GF-D8 (cell line): ENCODE measurements around the gene VGLL3.
"Not testable (repeated sequence)": the region's sequence is repeated elsewhere in the genome, so short reads cannot be mapped to it uniquely, and the experiment has no call there.

Source experiments
- DNase-seq: peaks from one replicate; lab custom pipeline; 2025; lab: John Stamatoyannopoulos, UW

The VGLL3 gene

GRCh38 chr3:86989006-86989405, 1.9 kb downstream of the VGLL3 start:
- no peak for DNase-seq

- DNase-seq = no peak
Measured at GRCh38 chr3:86988235-86988634, 2.7 kb downstream of the VGLL3 start.

DNA sequence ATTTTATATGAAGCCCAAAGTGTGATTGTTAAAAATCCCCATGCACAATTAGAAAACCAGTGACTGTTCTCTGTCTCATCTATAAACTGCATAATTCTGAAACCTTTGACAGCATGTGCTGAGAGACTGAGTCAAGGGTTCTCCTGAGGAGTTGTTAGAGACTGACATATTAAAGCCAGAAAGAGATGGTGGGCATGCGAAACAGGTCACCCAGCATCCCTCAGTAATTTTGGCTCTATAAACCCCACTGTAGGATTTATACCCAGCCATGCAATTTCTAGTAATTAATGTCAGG, 3.6 kb downstream of the VGLL3 start:
- DNase-seq = no peak

GRCh38 chr3:86986671-86987420, 4.1 kb downstream of the VGLL3 start:
- DNase-seq = no peak

- DNase-seq = no peak
Measured at GRCh38 chr3:86985181-86985826, 5.6 kb downstream of the VGLL3 start.

DNA sequence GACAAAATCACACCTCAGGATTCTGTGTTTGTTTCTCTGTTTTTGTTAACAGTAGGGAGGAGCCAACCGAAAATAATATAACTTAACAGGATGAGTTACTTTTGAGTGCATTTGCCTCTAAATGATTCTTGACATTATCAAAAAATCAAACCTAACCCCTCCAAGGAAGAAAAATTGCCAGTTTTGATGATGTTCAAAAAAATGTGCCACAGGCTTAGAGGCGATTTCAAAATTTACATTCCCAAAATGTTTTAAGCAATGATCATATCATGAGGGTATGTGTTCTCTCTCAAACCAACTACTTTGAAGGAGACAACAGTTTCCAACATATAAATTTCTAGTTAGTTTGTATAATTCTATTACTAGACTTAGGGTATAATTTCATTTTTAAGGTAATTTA, 6.7 kb downstream of the VGLL3 start:
- DNase-seq = no peak

DNA sequence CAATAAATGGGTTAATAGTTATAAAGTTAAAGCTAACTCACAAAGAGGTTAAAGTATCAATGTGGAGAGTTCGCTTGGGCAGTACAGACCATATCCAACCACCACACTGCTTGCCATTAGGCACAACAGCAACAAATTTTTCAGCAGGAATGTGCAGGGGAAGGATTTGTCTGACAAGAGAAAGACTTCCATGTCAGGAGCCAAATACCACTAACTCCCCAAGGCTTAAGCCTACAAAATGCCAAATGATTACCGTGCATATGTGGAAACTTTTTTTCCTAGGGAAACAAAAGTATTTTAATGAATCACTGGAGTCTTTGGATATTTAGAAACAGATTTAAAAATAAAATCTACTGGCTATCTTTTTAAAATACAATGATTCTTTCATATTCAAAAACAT, 8.1 kb downstream of the VGLL3 start:
- DNase-seq = no peak

GRCh38 chr3:86978111-86978551, 12.8 kb downstream of the VGLL3 start:
- no peak for DNase-seq

- no peak for DNase-seq
Measured at GRCh38 chr3:86976219-86976618, 14.7 kb downstream of the VGLL3 start.

DNA sequence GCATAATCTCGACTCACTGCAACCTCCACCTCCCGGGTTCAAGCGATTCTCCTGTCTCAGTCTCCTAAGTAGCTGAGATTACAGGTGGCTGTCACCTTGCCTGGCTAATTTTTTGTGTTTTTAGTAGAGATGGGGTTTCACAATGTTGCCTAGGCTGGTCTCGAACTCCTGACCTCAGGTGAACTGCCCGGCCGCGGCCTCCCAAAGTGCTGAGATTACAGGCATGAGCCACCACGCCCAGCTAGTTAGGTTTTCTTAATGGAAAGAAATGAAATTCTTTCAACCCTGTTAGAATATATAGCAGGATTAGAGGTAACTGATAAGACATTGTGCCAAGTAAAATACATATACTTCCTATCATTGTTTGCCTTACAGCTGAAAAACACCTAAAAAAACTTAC, 16.8 kb downstream of the VGLL3 start:
- DNase-seq = not testable (repeated sequence)

DNA sequence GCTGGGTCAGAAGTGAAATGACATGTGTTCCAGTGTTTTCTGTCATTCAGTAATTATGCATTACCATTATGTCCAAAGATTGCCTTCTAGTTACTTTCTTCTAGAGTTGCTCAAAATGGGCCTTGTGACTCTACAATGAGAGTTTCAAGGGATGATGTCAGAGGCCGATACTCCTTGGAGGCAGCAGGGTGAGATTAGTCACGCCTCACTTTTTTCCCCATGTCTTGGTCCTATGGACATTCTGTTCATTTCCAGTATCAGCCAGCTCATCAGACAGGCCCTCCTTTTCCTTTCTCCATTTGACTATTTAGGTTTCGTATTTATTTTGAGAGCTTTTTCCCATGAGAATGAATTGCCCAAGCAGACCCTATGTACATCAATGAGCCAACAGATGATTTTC, 17.5 kb downstream of the VGLL3 start:
- no peak for DNase-seq

DNA sequence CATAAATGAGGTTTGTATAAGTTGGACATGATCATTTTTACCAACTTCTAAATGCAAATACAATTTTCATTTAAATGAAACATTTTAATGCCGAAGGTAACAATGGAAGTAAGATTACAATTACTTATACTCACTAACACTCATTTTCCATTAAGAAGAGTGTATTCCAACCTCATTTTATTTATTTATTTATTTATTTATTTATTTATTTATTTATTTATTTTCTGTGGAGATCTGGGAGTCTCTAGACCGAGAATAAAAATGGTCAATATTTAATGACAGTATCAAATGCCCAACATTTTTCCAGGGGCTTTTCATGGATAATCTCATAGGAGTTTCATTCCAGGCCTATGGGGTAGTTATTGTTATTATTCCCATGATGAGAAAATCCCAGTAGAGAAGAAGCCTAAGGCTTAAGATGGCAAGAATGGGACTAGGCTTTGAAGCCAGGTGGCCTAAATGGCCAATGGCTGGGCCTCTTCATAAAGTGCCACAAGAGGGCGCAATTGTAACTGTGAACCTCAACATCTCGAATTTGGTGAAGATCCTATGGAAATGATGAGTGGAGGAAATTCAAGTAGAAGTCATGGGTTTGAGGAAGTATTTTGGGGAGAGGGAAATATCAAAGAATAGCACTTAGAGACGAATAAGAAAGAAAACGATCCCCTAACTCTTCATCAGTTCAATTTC, 21.3 kb downstream of the VGLL3 start:
- DNase-seq = no peak

DNA sequence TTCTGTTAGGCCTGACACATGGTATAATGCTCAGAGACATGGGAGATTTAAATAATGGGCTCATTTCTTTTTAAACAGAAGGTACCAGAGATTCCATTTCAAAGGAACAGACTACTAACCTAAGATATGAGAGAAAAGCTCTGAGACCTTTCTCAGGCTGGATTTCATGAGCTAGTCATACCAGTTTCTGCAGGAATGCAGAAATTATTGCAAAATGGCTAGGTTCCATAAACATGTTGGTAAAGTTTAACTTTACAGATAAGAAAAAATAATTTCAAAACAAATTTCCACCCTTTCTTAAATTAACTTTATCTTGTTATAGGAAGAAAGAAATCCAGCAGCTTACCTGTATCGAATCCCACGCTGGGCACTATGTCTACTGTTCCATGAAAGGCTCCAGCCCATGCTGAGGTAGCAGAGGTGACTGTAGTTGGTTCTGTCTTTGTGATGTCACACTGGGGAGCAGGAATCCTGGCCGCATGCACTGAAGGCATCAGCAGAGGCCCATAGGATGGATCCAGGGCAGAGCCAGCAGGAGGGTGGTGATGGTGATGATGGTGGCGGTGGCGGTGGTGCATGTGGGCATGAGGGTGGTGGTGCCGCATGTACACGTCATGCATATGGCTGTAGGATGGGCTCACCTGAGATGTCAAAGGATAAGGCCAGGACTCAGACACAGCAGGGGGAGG, 22.6 kb downstream of the VGLL3 start:
- DNase-seq = no peak

DNA sequence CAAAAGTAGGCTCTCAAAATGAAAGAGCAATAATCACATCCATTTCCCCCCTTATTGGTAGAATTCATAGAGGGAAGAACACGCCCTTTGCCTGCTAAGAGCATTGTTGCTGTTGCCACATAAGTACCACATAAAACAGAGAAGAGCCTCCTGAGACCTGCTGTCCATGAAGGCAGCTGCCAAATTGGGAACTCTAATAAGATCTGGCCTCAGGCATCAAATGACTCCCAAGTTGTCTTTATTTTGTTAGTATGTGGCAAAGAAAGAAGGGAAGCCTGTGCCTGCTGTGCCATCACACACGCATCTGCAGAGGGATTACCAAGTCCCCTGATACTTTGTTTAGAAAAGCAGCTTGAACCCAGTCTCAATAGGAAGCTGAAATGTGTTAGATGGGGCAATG, 23.9 kb downstream of the VGLL3 start:
- DNase-seq = no peak

- no peak for DNase-seq
Measured at GRCh38 chr3:86965166-86965565, 25.8 kb downstream of the VGLL3 start.

GRCh38 chr3:86963611-86964010, 27.3 kb downstream of the VGLL3 start:
- DNase-seq = no peak

DNA sequence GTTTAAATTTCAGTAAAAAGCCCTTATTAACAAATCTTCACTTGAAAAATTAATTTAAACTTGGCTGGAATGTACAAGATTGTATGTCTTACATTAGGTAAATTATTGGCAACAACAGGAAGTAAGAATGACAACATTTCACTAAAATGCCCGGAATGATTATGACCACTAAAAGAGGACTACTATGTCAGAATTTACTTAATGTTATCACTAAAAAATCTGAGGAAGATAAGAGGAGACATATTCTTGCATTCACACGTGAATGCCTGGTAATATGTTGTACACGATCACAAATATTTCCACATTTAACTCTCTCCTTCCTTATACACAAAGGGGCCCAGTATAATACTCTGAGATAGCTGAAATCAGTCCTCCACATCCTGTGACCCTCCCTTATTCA, 29.7 kb downstream of the VGLL3 start:
- DNase-seq = no peak

- DNase-seq = no peak
Measured at GRCh38 chr3:86960550-86960949, 30.4 kb downstream of the VGLL3 start.

- DNase-seq = no peak
Measured at GRCh38 chr3:86958534-86958933, 32.4 kb downstream of the VGLL3 start.

- DNase-seq = no peak
Measured at GRCh38 chr3:86954747-86955146, 36.2 kb downstream of the VGLL3 start.

DNA sequence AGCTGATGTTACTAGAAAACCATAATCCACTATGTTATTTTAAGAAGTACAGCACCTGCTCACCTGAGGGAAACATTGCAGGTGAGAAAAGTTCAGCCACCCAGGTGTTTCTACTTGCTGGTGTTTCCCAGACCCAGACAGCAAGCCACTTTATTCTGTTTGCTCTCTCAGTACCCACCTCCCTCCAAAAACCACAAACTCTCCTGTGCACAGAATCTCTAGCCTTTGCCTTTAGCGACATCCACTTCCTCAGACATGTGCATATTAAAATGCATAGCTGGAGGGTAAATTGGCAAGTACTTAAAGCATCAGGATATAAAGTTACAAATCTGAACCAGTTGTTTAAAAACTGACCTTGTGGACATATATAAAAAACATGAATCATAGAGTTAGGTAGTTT, 36.7 kb downstream of the VGLL3 start:
- DNase-seq = no peak

- DNase-seq = no peak
Measured at GRCh38 chr3:86951322-86951721, 39.6 kb downstream of the VGLL3 start.

GRCh38 chr3:86950717-86951116, 40.2 kb downstream of the VGLL3 start:
- no peak for DNase-seq
